ENCODE data around the gene TMUB1.

Gene TMUB1

GRCh38 chr7:151101621-151102396, 18.5 kb upstream of the TMUB1 start:
- no peak for DNase-seq

GRCh38 chr7:151100921-151101320, 17.6 kb upstream of the TMUB1 start:
- DNase-seq: no peak

- no peak for DNase-seq
Measured at GRCh38 chr7:151099486-151100211, 16.4 kb upstream of the TMUB1 start.

- DNase-seq: no peak
Measured at GRCh38 chr7:151095828-151096475, 12.7 kb upstream of the TMUB1 start.

GRCh38 chr7:151095123-151095797, 12.0 kb upstream of the TMUB1 start:
- DNase-seq: no peak

GRCh38 chr7:151094675-151095074, 11.4 kb upstream of the TMUB1 start:
- DNase-seq: no peak

GRCh38 chr7:151093748-151094147, 10.5 kb upstream of the TMUB1 start:
- no peak for DNase-seq

GRCh38 chr7:151091988-151092387, 8.7 kb upstream of the TMUB1 start:
- DNase-seq: no peak

- peak; percentile 50 for DNase-seq
Measured at GRCh38 chr7:151091431-151091830, 8.1 kb upstream of the TMUB1 start.

GRCh38 chr7:151091003-151091402, 7.7 kb upstream of the TMUB1 start:
- DNase-seq: no peak

GRCh38 chr7:151089893-151090730, 6.8 kb upstream of the TMUB1 start:
- DNase-seq: no peak

- peak; percentile 30 for DNase-seq
Measured at GRCh38 chr7:151088856-151089699, 5.8 kb upstream of the TMUB1 start.

- DNase-seq: no peak
Measured at GRCh38 chr7:151088019-151088855, 4.9 kb upstream of the TMUB1 start.

- peak; percentile 55 for DNase-seq
Measured at GRCh38 chr7:151087245-151088018, 4.1 kb upstream of the TMUB1 start.

GRCh38 chr7:151086802-151087244, 3.5 kb upstream of the TMUB1 start:
- peak; percentile 56 for DNase-seq

GRCh38 chr7:151085691-151086620, 2.7 kb upstream of the TMUB1 start, which contains the start of gene AGAP3:
AGAP3 (plus strand) TSS chr7:151086475; CDS start chr7:151086742, 267 bp downstream.
- peak; percentile 74 for DNase-seq

GRCh38 chr7:151085329-151085690, 2.0 kb upstream of the TMUB1 start:
- no peak for DNase-seq

GRCh38 chr7:151083824-151084160, 499 bp upstream of the TMUB1 start:
- no peak for DNase-seq

Data from stimulated activated CD4-positive, alpha-beta T cell treated with anti-CD3 and anti-CD28 coated beads, Interleukin-15, amount 100 ng/mL, for 24 hours (primary cell).